IMR-90 (cell line): ENCODE measurements around the gene BCAS4.

Experiments used
- BHLHE40 ChIP-seq: fragments of 150-350 bp; IDR thresholded peaks from 2 replicates; pipeline ENCODE4 v1.6.1; 2016; ENCODE audit warnings: mild to moderate bottlenecking, low read depth, low read length
- FOS ChIP-seq: fragments of 150-350 bp; IDR thresholded peaks from 2 replicates; pipeline ENCODE4 v1.6.1; 2016; ENCODE audit warnings: low read depth, low read length
- MXI1 ChIP-seq: IDR thresholded peaks from 2 replicates; pipeline ENCODE4 v1.6.1; 2012; ENCODE audit warnings: low read depth, mild to moderate bottlenecking, low read length, moderate library complexity, borderline replicate concordance
- POLR2A ChIP-seq: IDR thresholded peaks from 2 replicates; pipeline ENCODE4 v1.6.1; 2012; ENCODE audit warnings: mild to moderate bottlenecking, low read depth, low read length
- RAD21 ChIP-seq: IDR thresholded peaks from 2 replicates; pipeline ENCODE4 v1.6.1; 2012; ENCODE audit warnings: low read length, improper control_type of control experiment
- RCOR1 ChIP-seq: IDR thresholded peaks from 2 replicates; pipeline ENCODE4 v1.6.1; 2012; ENCODE audit warnings: mild to moderate bottlenecking, low read length, improper control_type of control experiment; ENCODE audit not compliant: insufficient replicate concordance
- RFX5 ChIP-seq: IDR thresholded peaks from 2 replicates; pipeline ENCODE4 v1.8.0; 2012; ENCODE audit warnings: low read depth, mild to moderate bottlenecking, low read length, moderate library complexity
- TF ChIP-seq, protein P1 (sequence below): fragments of 150-350 bp; IDR thresholded peaks from 2 replicates; pipeline ENCODE4 v1.6.1; 2016; ENCODE audit warnings: low read depth, mild to moderate bottlenecking, low read length, moderate library complexity, borderline replicate concordance
- TF ChIP-seq, protein P2 (sequence below): conservative IDR thresholded peaks from 2 replicates; pipeline ENCODE4 v1.5.1; 2012; ENCODE audit warnings: mild to moderate bottlenecking, low read depth, low read length, improper control_type of control experiment
- TF ChIP-seq, protein P3 (sequence below): fragments of 150-350 bp; IDR thresholded peaks from 2 replicates; pipeline ENCODE4 v1.6.1; 2017; ENCODE audit warnings: mild to moderate bottlenecking, antibody characterized with exemption, low read length, low read depth

DNA sequence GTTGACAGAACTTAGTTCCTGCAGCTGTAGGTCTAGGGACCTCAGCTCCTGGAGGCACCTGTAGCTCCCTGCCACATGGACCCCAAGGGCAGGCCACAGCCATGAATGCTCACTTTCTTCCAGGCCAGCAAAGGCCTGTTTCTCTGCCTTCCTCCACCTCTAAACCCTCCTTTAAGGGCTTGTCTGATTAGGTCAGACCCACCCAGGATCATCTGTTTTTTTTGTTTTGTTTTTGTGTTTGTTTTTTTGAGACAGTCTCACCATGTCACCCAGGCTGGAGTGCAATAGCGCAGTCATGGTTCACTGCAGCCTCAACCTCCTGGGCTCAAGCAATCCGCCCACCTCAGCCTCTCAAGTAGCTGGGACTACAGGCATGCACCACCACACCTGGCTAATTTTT is 11.5 kb upstream of the BCAS4 start:
- TF ChIP-seq POLR2A (no peak), RFX5 (no peak), MXI1 (no peak), RCOR1 (no peak), FOS (no peak), BHLHE40 (no peak), RAD21 (no peak)
- TF ChIP-seq, protein P1, sequence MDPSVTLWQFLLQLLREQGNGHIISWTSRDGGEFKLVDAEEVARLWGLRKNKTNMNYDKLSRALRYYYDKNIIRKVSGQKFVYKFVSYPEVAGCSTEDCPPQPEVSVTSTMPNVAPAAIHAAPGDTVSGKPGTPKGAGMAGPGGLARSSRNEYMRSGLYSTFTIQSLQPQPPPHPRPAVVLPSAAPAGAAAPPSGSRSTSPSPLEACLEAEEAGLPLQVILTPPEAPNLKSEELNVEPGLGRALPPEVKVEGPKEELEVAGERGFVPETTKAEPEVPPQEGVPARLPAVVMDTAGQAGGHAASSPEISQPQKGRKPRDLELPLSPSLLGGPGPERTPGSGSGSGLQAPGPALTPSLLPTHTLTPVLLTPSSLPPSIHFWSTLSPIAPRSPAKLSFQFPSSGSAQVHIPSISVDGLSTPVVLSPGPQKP, result no peak
- TF ChIP-seq, protein P2, sequence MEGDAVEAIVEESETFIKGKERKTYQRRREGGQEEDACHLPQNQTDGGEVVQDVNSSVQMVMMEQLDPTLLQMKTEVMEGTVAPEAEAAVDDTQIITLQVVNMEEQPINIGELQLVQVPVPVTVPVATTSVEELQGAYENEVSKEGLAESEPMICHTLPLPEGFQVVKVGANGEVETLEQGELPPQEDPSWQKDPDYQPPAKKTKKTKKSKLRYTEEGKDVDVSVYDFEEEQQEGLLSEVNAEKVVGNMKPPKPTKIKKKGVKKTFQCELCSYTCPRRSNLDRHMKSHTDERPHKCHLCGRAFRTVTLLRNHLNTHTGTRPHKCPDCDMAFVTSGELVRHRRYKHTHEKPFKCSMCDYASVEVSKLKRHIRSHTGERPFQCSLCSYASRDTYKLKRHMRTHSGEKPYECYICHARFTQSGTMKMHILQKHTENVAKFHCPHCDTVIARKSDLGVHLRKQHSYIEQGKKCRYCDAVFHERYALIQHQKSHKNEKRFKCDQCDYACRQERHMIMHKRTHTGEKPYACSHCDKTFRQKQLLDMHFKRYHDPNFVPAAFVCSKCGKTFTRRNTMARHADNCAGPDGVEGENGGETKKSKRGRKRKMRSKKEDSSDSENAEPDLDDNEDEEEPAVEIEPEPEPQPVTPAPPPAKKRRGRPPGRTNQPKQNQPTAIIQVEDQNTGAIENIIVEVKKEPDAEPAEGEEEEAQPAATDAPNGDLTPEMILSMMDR, result no peak
- TF ChIP-seq, protein P3, sequence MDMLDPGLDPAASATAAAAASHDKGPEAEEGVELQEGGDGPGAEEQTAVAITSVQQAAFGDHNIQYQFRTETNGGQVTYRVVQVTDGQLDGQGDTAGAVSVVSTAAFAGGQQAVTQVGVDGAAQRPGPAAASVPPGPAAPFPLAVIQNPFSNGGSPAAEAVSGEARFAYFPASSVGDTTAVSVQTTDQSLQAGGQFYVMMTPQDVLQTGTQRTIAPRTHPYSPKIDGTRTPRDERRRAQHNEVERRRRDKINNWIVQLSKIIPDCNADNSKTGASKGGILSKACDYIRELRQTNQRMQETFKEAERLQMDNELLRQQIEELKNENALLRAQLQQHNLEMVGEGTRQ, result no peak
